GM19452 (cell line): ENCODE data around the gene EPB41.
"Not testable (repeated sequence)": the region's sequence is repeated elsewhere in the genome, so short reads cannot be mapped to it uniquely, and the experiment has no call there.

Experiments
- ATAC-seq: cut with Tn5 transposase; IDR thresholded peaks from one replicate; pipeline ENCODE4 v1.9.1; 2021; ENCODE audit not compliant: unreplicated experiment

The EPB41 gene

GRCh38 chr1:28926629-28927265 lies 12.4 kb downstream of the EPB41 start:
- peak; percentile 85 for ATAC-seq

DNA sequence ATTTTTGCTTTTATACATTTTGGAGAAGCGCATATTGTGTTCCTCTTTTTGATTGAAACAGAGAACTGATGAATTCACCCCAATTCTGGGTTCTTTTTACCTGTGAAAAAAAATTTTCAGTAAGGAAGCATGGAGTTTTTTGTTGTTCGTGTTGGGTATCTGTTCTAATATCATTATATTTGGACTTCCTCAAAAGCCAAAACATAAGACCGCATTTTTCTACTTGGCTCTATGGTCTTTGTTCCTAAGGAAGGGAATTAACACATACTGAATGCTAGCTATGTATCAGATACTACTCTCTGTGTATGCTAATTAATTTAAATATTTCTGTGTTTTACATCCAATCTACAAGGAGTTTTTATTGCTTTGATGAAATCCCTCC lies 12.9 kb downstream of the EPB41 start:
- no peak for ATAC-seq

- ATAC-seq, result no peak
Measured at GRCh38 chr1:28927648-28928313, 13.4 kb downstream of the EPB41 start.

GRCh38 chr1:28928314-28928941 lies 14.1 kb downstream of the EPB41 start:
- no peak for ATAC-seq

GRCh38 chr1:28933277-28933676 lies 18.9 kb downstream of the EPB41 start:
- ATAC-seq, result no peak

GRCh38 chr1:28933918-28934317 lies 19.5 kb downstream of the EPB41 start:
- no peak for ATAC-seq

DNA sequence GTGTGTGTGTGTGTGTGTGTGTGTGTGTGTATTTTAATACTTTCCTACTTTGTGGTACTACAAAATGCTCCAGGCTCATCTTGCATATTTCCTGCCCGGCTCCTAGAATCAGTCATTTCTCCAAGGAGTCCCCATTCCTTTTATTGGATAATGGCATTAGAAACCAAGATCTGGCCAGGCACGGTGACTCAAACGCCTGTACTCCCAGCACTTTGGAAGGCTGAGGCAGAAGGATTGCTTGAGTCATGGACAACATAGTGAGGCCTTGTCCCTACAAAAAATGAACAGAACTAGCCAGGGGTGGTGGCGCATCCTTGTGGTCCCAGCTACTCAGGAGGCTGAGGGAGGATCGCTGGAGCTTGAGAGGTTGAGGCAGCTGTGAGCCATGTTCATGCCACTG lies 20.3 kb downstream of the EPB41 start:
- ATAC-seq, result no peak

GRCh38 chr1:28935293-28935692 lies 20.9 kb downstream of the EPB41 start:
- ATAC-seq, result no peak

- no peak for ATAC-seq
Measured at GRCh38 chr1:28936094-28936493, 21.7 kb downstream of the EPB41 start.

GRCh38 chr1:28936528-28936927 lies 22.2 kb downstream of the EPB41 start:
- ATAC-seq, result no peak

GRCh38 chr1:28943581-28943980 lies 29.2 kb downstream of the EPB41 start:
- not testable (repeated sequence) for ATAC-seq

DNA sequence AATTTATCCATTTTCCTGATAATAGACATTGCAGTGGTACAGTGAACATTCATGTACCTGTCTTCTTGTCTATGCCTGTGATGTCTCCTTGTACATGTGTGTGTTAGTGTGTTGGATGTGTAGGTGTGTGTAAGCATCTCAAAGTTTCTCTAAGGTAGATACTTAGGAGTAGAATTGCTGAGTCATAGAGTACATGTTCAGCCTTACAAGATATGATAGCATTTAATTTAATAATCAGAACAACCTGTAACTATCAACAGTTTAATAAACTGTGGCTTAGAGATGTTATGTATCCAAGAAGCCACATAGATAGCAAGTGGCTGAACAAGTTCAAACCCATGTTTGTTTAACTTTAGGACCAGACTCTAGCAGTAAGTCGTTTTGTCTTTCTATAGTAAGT lies 35.6 kb downstream of the EPB41 start:
- ATAC-seq, result no peak

- ATAC-seq, result no peak
Measured at GRCh38 chr1:28950449-28950848, 36.1 kb downstream of the EPB41 start.

- ATAC-seq, result no peak
Measured at GRCh38 chr1:28954126-28954726, 39.9 kb downstream of the EPB41 start.

GRCh38 chr1:28956038-28956464 lies 41.7 kb downstream of the EPB41 start:
- no peak for ATAC-seq

- ATAC-seq, result not testable (repeated sequence)
Measured at GRCh38 chr1:28962114-28962831, 47.9 kb downstream of the EPB41 start.

DNA sequence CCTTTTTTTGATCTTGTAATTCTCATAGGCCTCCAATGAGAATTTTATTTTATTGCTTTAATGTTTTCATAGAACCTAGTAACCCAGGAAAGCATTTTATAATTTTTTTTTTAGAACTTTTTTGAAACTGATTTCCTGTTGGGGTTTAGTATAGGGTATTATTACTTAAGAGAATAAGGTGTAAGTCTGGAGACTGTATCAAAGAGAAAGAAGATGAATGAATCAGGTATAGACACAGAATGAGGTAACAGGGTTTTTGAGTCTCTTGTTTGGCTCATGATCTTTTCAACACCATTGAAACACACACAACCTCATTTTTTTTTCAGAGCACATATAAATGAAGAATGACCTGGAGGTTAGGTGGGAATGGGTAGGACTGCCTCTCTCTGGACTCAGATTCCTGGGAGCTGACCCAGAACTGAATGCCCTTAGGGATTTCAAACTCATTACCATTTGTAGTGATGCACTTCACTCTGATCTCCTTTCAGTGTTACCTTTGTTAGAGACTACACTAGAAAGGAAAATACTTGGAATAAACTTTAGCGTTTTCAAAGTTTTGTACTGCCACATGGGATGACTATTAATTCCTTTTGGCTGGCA lies 51.0 kb downstream of the EPB41 start:
- ATAC-seq, result no peak

DNA sequence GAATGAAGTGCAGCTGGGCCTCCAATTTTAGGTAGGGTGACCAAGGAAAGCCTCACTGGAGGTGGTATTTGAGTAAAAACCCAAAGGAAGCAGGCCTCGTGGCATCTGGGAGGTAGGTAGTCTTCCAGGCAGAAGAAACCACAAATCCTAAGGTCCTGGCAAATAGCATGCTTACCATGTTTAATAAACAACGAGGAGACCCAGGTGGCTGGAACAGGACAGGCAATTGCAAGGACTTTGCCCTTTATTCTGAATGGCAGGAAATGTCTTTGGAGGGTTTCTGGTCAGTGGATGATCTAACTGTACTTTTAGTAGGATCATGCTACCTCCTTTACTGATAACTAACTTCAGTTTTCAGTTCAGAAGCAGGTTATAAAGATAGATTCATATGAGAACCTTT lies 52.2 kb downstream of the EPB41 start:
- no peak for ATAC-seq

GRCh38 chr1:28971980-28972771 lies 57.8 kb downstream of the EPB41 start:
- ATAC-seq, result no peak
